Prostate gland (tissue), 2 donors: ENCODE results near the gene VMO1. TPM values are rescaled to one million over a fixed set of nuclear protein-coding genes. Genes with fewer than 3 reads are reported as not detected.
A peak's percentile ranks its signal among the peaks of the same experiment; 100 is the strongest.

Experiments used
- DNase-seq: peaks from one replicate; pipeline ENCODE4 v3.0.0-alpha.2; 2019; ENCODE audit warnings: low spot score
- H3K27ac ChIP-seq, 2 donors: fragments of 200-600 bp; sonication (generic); 2 replicates each; pipeline ENCODE4 v1.5.1; 2017 to 2019
- H3K27me3 ChIP-seq: fragments of 200-600 bp; sonication (generic); replicated peaks from 2 replicates; pipeline ENCODE4 v1.5.1; 2019; ENCODE audit not compliant: insufficient read depth
- H3K36me3 ChIP-seq, 2 donors: fragments of 200-600 bp; sonication (generic); 1 replicate in 1 of 2; 2 replicates in 1 of 2; pipeline versions ENCODE4 v1.5.1 to v1.8.1; 2017 to 2019
- H3K4me1 ChIP-seq: fragments of 200-600 bp; sonication (generic); replicated peaks from 2 replicates; pipeline ENCODE4 v1.5.1; 2019
- H3K4me3 ChIP-seq, 2 donors: fragments of 200-600 bp; sonication (generic); 2 replicates each; pipeline ENCODE4 v1.5.1; 2017 to 2019
- H3K9me3 ChIP-seq: fragments of 200-600 bp; sonication (generic); 2 replicates; pipeline ENCODE4 v1.5.1; 2017
- POLR2A ChIP-seq: fragments of 450-650 bp; IDR thresholded peaks from one replicate; pipeline ENCODE4 v1.6.1; 2016; ENCODE audit warnings: antibody characterized with exemption, mild to moderate bottlenecking
- POLR2AphosphoS5 ChIP-seq: sonication (generic); formaldehyde crosslinking; IDR thresholded peaks from one replicate; pipeline ENCODE4 v1.6.1; 2017; ENCODE audit warnings: antibody characterized with exemption
- WGBS: methylation state at CpG from one replicate; pipeline ENCODE4 v1.1.5; 2018; 5-methylcytosine and 5-hydroxymethylcytosine counted together
- intact Hi-C: fragments of 100-400 bp; cut with DNase I; formaldehyde crosslinking; loops from one replicate; pipeline ENCODE4 v1.14.2; 2022
- total RNA-seq, 2 donors: library from RNA; depleted of rRNA; stranded (reverse); fragments of >200 nt; gene quantifications; one replicate each; pipeline ENCODE4 v1.1.0, GENCODE V29; 2016
- TF ChIP-seq, protein P1 (sequence below), 4 experiments: fragments of 200-600 bp in 2 of 4; fragments of 450-650 bp in 2 of 4; sonication (generic) in 2 of 4; IDR thresholded peaks; 1 replicate in 3 of 4; 2 replicates in 1 of 4; pipeline ENCODE4 v1.5.1; 2016 to 2019; ENCODE audit warnings: antibody characterized with exemption in 4 of 4, mild to moderate bottlenecking in 2 of 4, moderate library complexity in 2 of 4

VMO1 gene
- total RNA-seq, 2 donors from 2014 or later, result 2.6 TPM; not detected in 1

- TF ChIP-seq POLR2A, result peak; percentile 74
- TF ChIP-seq, protein P1, sequence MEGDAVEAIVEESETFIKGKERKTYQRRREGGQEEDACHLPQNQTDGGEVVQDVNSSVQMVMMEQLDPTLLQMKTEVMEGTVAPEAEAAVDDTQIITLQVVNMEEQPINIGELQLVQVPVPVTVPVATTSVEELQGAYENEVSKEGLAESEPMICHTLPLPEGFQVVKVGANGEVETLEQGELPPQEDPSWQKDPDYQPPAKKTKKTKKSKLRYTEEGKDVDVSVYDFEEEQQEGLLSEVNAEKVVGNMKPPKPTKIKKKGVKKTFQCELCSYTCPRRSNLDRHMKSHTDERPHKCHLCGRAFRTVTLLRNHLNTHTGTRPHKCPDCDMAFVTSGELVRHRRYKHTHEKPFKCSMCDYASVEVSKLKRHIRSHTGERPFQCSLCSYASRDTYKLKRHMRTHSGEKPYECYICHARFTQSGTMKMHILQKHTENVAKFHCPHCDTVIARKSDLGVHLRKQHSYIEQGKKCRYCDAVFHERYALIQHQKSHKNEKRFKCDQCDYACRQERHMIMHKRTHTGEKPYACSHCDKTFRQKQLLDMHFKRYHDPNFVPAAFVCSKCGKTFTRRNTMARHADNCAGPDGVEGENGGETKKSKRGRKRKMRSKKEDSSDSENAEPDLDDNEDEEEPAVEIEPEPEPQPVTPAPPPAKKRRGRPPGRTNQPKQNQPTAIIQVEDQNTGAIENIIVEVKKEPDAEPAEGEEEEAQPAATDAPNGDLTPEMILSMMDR (IDR thresholded peaks at IDR 0.05), result peak in 1 of 4 experiments; percentile 5
- TF ChIP-seq POLR2AphosphoS5, result peak; percentile 13
- intact Hi-C loops, result no loop called here
- H3K4me1 ChIP-seq, result no peaks in the 10 kb centered on the region
- no peaks in the 10 kb centered on the region for H3K9me3 ChIP-seq
- H3K4me3 ChIP-seq, result peak within 1 kb of the TSS; percentile 59 to 71
- H3K36me3 ChIP-seq, result no peaks in the 10 kb centered on the region
- H3K27ac ChIP-seq, result peak within 1 kb of the TSS; percentile 75 to 78
- peak; percentile 51 for DNase-seq
- no peaks in the 10 kb centered on the region for H3K27me3 ChIP-seq
- WGBS, result 1% methylated on average over 62 of the region's 100 CpGs
Observed at GRCh38 chr17:4739122-4740024, 46.8 kb downstream of the VMO1 start, which contains the start of the genes CXCL16 and ZMYND15. CXCL16 (minus strand) TSS chr17:4739928; CDS start chr17:4739339, 589 bp downstream. ZMYND15 (plus strand) TSS chr17:4739833; CDS start chr17:4740549, 716 bp downstream.

DNA sequence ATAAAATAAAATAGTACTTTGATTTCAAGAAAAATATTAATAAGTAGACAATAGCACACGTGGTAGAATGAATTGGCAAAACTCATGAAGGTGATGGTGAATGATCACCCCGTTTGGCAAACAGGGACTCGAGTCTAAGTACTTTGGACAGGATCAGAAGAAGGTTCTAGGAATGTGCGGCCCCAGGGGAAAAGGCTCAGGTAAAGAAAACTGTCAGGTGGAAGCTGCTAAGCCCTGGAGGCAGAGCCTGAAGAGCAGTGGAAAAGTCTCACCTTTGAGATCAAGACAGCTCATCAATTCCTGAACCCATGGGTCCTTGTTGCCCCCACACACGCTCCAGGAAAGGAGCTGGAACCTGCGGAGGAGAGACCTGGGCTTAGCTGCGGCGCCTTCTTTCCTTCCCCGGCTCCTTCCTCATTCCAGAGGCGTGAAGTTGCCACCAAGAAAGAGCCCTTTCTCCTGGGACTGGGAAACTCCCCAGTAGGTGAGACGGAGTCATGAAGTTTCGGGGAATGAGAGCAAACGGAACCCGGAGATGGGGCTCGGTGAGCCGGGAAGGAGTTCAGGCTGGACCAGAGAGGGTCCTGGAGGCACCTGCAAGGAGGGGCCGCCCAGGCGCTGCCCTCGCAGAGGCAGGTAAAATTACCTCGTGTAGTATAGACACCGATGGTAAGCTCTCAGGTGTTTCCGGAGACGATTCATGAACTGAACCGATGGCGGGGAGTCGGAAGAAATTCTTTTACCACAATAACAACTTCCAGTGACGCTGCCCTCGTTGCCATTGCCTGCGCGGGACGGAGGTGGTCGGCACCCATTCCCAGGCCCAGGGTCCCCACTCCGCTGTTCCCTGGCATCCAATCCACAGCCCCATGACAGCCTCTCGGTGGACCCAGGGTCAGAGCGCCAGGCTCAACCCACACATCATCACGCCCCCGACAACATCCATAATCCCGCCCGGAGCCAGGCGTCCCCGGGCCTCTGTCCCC is 47.7 kb downstream of the VMO1 start:
- DNase-seq, result peak; percentile 42
- intact Hi-C loops, result no loop called here
- peak overlapping the region; percentile 59 to 71 for H3K4me3 ChIP-seq
- no peaks in the 10 kb centered on the region for H3K27me3 ChIP-seq
- no peaks in the 10 kb centered on the region for H3K36me3 ChIP-seq
- H3K4me1 ChIP-seq, result no peaks in the 10 kb centered on the region
- TF ChIP-seq, protein P1 (IDR thresholded peaks at IDR 0.05), result no peak
- TF ChIP-seq POLR2AphosphoS5 (peak; percentile 57), POLR2A (peak; percentile 68)
- WGBS, result 17% methylated on average over 41 of the region's 41 CpGs
- no peaks in the 10 kb centered on the region for H3K9me3 ChIP-seq
- H3K27ac ChIP-seq, result peak overlapping the region; percentile 75 to 78

DNA sequence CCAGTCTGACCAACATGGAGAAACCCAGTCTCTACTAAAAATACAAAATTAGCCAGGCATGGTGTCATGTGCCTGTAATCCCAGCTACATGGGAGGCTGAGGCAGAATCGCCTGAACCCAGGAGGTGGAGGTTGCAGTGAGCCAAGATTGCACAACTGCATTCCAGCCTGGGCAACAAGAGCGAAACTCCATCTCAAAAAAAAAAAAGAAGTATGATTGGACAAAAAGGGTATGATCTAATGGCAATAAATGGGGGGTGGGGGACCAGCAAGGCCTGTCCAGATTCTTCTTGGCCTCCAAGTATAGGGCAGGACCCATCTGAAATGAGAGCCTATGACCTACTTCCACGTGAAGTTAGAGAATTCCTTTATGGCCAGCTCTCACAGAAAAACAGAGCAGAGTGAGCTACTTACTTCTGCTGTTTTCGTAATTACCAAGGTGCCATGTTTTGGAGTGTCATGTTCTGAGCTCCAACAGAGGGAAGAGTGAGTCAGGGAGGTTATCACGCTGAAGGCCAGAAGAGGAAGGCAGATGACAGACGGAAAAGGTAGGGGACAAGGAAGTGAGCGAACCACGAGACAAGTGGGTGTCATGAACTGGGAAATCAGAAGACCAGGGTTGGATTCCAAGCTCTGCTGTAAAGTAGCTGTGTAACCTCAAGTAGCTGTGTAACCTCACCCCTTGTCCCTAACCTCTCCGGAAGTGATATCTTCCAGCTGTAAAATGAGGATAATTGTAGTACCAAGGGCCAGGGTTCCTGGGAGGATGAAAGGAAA is 50.1 kb downstream of the VMO1 start:
- Histone ChIP-seq H3K27ac (no peak overlapping the region), H3K27me3 (no peaks in the 10 kb centered on the region), H3K9me3 (no peaks in the 10 kb centered on the region), H3K36me3 (no peaks in the 10 kb centered on the region), H3K4me3 (no peak overlapping the region), H3K4me1 (no peaks in the 10 kb centered on the region)
- WGBS, result 76% methylated on average over 9 of the region's 9 CpGs
- intact Hi-C loops, result no loop called here
- DNase-seq, result no peak
- no peak for TF ChIP-seq POLR2AphosphoS5
- TF ChIP-seq, protein P1 (IDR thresholded peaks at IDR 0.05), result no peak
- TF ChIP-seq POLR2A, result no peak

Other genes with a start within 250 kb of the VMO1 start
- 10 to 100 TPM; 44.4 to 71.2 TPM for gene MYBBP1A, start 231.0 kb downstream of the VMO1 start, total RNA-seq
- 10 to 100 TPM; 23.5 to 35.6 TPM for gene GGT6, start 225.8 kb downstream of the VMO1 start, total RNA-seq
- 1 to 10 TPM; 4.6 to 6.3 TPM for gene SMTNL2, start 201.8 kb downstream of the VMO1 start, total RNA-seq
- gene ALOX15, start 144.7 kb downstream of the VMO1 start, total RNA-seq, result under 1 TPM; 0.41 to 0.97 TPM
- gene PELP1, start 82.2 kb downstream of the VMO1 start, total RNA-seq, result 10 to 100 TPM; 27.1 to 79.7 TPM
- gene ARRB2, start 75.7 kb downstream of the VMO1 start, total RNA-seq, result 10 to 100 TPM; 12.5 to 30.1 TPM
- 10 to 100 TPM; 31.0 to 41.9 TPM for gene MED11, start 54.9 kb downstream of the VMO1 start, total RNA-seq
- gene ZMYND15, start 46.5 kb downstream of the VMO1 start, total RNA-seq, result 1 to 10 TPM in 1 of 2 donors, under 1 TPM in 1; 0.91 to 7.3 TPM
- gene CXCL16, start 46.4 kb downstream of the VMO1 start, total RNA-seq, result 10 to 100 TPM; 27.9 to 36.0 TPM
- gene TM4SF5, start 14.5 kb downstream of the VMO1 start, total RNA-seq, result not detected
- not detected for gene GLTPD2, start 2.6 kb upstream of the VMO1 start, total RNA-seq
- gene PSMB6, start 9.8 kb upstream of the VMO1 start, total RNA-seq, result 100 to 1,000 TPM; 152 to 183 TPM
- 10 to 100 TPM; 25.7 to 29.5 TPM for gene PLD2, start 20.8 kb upstream of the VMO1 start, total RNA-seq
- gene MINK1, start 47.0 kb upstream of the VMO1 start, total RNA-seq, result 100 to 1,000 TPM in 1 of 2 donors, 10 to 100 TPM in 1; 53.0 to 136 TPM
- 10 to 100 TPM in 1 of 2 donors, 1 to 10 TPM in 1; 2.4 to 15.4 TPM for gene C17orf107, start 113.2 kb upstream of the VMO1 start, total RNA-seq
- 1 to 10 TPM in 1 of 2 donors, under 1 TPM in 1; 0.64 to 1.0 TPM for gene CHRNE, start 116.7 kb upstream of the VMO1 start, total RNA-seq
- not detected for gene GP1BA, start 145.9 kb upstream of the VMO1 start, total RNA-seq
- gene SLC25A11, start 153.7 kb upstream of the VMO1 start, total RNA-seq, result 10 to 100 TPM; 40.5 to 68.0 TPM
- 100 to 1,000 TPM in 1 of 2 donors, 10 to 100 TPM in 1; 78.7 to 138 TPM for gene RNF167, start 153.9 kb upstream of the VMO1 start, total RNA-seq
- 1,000 to 10,000 TPM in 1 of 2 donors, 100 to 1,000 TPM in 1; 646 to 1,039 TPM for gene PFN1, start 162.2 kb upstream of the VMO1 start, total RNA-seq
- 10 to 100 TPM in 1 of 2 donors, 1 to 10 TPM in 1; 9.7 to 10.2 TPM for gene ENO3, start 164.8 kb upstream of the VMO1 start, total RNA-seq
- 10 to 100 TPM; 54.2 to 72.0 TPM for gene SPAG7, start 181.5 kb upstream of the VMO1 start, total RNA-seq
- 10 to 100 TPM; 13.6 to 40.2 TPM for gene CAMTA2, start 201.3 kb upstream of the VMO1 start, total RNA-seq
- gene INCA1, start 211.2 kb upstream of the VMO1 start, total RNA-seq, result 1 to 10 TPM; 2.5 to 8.4 TPM
- 10 to 100 TPM; 59.5 to 88.9 TPM for gene KIF1C, start 211.6 kb upstream of the VMO1 start, total RNA-seq
- gene SLC52A1, start 249.1 kb upstream of the VMO1 start, total RNA-seq, result 1 to 10 TPM; 1.6 to 1.7 TPM